ENCODE measurements around the gene SPPL3. TPM values are rescaled to one million over a fixed set of nuclear protein-coding genes. Genes with fewer than 3 reads are reported as not detected.

The SPPL3 gene
- total and polyA plus RNA-seq, 2 experiments from 2014 or later, result 10.9 to 27.8 TPM

DNA sequence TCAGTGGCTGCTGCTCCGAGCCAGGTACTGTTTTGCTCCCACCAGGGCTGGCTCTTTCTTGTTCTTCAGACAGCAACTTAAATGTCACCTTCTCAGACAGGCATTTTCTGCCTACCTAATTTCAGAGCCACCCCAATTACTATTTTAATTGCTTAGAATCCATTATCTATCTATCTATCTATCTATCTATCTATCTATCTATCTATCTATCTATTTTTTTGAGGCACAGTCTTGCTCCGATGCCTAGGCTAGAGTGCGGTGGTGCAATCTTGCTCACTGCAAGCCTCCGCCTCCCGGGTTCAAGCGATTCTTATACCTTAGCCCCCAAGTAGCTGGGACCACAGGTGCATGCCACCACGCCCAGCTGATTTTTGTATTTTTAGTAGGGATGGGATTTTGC lies 58.5 kb downstream of the SPPL3 start (continued):
- TF ChIP-seq, protein P1, sequence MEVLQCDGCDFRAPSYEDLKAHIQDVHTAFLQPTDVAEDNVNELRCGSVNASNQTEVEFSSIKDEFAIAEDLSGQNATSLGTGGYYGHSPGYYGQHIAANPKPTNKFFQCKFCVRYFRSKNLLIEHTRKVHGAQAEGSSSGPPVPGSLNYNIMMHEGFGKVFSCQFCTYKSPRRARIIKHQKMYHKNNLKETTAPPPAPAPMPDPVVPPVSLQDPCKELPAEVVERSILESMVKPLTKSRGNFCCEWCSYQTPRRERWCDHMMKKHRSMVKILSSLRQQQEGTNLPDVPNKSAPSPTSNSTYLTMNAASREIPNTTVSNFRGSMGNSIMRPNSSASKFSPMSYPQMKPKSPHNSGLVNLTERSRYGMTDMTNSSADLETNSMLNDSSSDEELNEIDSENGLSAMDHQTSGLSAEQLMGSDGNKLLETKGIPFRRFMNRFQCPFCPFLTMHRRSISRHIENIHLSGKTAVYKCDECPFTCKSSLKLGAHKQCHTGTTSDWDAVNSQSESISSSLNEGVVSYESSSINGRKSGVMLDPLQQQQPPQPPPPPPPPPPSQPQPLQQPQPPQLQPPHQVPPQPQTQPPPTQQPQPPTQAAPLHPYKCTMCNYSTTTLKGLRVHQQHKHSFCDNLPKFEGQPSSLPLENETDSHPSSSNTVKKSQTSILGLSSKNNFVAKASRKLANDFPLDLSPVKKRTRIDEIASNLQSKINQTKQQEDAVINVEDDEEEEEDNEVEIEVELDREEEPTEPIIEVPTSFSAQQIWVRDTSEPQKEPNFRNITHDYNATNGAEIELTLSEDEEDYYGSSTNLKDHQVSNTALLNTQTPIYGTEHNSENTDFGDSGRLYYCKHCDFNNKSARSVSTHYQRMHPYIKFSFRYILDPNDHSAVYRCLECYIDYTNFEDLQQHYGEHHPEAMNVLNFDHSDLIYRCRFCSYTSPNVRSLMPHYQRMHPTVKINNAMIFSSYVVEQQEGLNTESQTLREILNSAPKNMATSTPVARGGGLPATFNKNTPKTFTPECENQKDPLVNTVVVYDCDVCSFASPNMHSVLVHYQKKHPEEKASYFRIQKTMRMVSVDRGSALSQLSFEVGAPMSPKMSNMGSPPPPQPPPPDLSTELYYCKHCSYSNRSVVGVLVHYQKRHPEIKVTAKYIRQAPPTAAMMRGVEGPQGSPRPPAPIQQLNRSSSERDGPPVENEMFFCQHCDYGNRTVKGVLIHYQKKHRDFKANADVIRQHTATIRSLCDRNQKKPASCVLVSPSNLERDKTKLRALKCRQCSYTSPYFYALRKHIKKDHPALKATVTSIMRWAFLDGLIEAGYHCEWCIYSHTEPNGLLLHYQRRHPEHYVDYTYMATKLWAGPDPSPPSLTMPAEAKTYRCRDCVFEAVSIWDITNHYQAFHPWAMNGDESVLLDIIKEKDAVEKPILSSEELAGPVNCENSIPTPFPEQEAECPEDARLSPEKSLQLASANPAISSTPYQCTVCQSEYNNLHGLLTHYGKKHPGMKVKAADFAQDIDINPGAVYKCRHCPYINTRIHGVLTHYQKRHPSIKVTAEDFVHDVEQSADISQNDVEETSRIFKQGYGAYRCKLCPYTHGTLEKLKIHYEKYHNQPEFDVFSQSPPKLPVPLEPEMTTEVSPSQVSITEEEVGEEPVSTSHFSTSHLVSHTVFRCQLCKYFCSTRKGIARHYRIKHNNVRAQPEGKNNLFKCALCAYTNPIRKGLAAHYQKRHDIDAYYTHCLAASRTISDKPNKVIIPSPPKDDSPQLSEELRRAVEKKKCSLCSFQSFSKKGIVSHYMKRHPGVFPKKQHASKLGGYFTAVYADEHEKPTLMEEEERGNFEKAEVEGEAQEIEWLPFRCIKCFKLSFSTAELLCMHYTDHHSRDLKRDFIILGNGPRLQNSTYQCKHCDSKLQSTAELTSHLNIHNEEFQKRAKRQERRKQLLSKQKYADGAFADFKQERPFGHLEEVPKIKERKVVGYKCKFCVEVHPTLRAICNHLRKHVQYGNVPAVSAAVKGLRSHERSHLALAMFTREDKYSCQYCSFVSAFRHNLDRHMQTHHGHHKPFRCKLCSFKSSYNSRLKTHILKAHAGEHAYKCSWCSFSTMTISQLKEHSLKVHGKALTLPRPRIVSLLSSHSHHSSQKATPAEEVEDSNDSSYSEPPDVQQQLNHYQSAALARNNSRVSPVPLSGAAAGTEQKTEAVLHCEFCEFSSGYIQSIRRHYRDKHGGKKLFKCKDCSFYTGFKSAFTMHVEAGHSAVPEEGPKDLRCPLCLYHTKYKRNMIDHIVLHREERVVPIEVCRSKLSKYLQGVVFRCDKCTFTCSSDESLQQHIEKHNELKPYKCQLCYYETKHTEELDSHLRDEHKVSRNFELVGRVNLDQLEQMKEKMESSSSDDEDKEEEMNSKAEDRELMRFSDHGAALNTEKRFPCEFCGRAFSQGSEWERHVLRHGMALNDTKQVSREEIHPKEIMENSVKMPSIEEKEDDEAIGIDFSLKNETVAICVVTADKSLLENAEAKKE (CRISPR knock-in tag; IDR thresholded peaks at IDR 0.05), result no peak
- TF ChIP-seq, protein P2, sequence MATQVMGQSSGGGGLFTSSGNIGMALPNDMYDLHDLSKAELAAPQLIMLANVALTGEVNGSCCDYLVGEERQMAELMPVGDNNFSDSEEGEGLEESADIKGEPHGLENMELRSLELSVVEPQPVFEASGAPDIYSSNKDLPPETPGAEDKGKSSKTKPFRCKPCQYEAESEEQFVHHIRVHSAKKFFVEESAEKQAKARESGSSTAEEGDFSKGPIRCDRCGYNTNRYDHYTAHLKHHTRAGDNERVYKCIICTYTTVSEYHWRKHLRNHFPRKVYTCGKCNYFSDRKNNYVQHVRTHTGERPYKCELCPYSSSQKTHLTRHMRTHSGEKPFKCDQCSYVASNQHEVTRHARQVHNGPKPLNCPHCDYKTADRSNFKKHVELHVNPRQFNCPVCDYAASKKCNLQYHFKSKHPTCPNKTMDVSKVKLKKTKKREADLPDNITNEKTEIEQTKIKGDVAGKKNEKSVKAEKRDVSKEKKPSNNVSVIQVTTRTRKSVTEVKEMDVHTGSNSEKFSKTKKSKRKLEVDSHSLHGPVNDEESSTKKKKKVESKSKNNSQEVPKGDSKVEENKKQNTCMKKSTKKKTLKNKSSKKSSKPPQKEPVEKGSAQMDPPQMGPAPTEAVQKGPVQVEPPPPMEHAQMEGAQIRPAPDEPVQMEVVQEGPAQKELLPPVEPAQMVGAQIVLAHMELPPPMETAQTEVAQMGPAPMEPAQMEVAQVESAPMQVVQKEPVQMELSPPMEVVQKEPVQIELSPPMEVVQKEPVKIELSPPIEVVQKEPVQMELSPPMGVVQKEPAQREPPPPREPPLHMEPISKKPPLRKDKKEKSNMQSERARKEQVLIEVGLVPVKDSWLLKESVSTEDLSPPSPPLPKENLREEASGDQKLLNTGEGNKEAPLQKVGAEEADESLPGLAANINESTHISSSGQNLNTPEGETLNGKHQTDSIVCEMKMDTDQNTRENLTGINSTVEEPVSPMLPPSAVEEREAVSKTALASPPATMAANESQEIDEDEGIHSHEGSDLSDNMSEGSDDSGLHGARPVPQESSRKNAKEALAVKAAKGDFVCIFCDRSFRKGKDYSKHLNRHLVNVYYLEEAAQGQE (IDR thresholded peaks at IDR 0.05; ENCODE audit: unreplicated experiment), result no peak
- TF ChIP-seq ZNF331 (CRISPR knock-in tag; IDR thresholded peaks at IDR 0.05; ENCODE audit: low read depth) (no peak), EZH2phosphoT487 (IDR thresholded peaks at IDR 0.05; ENCODE audit: unreplicated experiment) (no peak), NANOG (IDR thresholded peaks at IDR 0.05; ENCODE audit: borderline replicate concordance) (no peak), EZH2 (IDR thresholded peaks at IDR 0.05; ENCODE audit: low read depth, unreplicated experiment) (no peak), POLR2AphosphoS5 (IDR thresholded peaks at IDR 0.05; ENCODE audit: low read depth) (no peak), CREB1 (CRISPR knock-in tag; IDR thresholded peaks at IDR 0.05; ENCODE audit: low read depth) (no peak)

Measured in GM23338 (cell line).